Stimulated activated naive CD8-positive, alpha-beta T cell treated with anti-CD3 and anti-CD28 coated beads, Interleukin-15, Interleukin-2, amounts not matched to agents 100 ng/mL and 50 ng/mL, for 24 hours (primary cell): ENCODE measurements around the gene CHPF2.

Experiments
- H3K27ac Mint-ChIP-seq: one replicate; pipeline ENCODE4 v1.8.0; 2021; ENCODE audit warnings: mild to moderate bottlenecking, mixed read lengths
- H3K27me3 Mint-ChIP-seq: one replicate; pipeline ENCODE4 v1.8.0; 2021; ENCODE audit warnings: mixed read lengths
- H3K36me3 Mint-ChIP-seq: one replicate; pipeline ENCODE4 v1.8.0; 2021; ENCODE audit warnings: low read depth, mixed read lengths
- H3K4me1 Mint-ChIP-seq: one replicate; pipeline ENCODE4 v1.8.0; 2021; ENCODE audit warnings: low read depth, mixed read lengths
- H3K4me3 Mint-ChIP-seq: one replicate; pipeline ENCODE4 v1.8.0; 2021; ENCODE audit warnings: mild to moderate bottlenecking, mixed read lengths
- H3K9me3 Mint-ChIP-seq: one replicate; pipeline ENCODE4 v1.8.0; 2021; ENCODE audit warnings: mixed read lengths

Gene CHPF2

DNA sequence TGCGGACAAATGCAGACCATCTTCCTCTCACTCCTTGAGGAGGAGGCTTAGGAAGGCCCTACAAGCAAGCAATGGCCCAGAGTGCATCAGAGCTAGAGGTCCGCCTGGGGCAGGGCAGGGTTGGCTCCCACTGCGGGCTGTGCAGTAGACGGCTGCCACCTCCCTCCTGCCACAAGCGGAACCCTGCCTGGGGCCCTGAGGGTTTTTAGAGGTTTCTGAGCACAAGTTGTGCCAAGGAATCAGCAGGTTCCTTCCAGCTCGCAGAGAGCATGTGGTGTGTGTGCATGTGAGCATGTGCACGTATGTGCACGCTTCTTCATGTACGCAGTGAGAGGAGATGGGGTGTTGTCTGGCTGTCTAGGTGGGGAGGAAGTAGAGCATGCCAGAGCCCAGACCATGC lies 42.1 kb downstream of the CHPF2 start:
- peaks cover 4% of the 10 kb centered on the region for H3K27me3 Mint-ChIP-seq
- peaks cover 19% of the 10 kb centered on the region for H3K4me1 Mint-ChIP-seq
- H3K4me3 Mint-ChIP-seq, result no peak overlapping the region
- H3K27ac Mint-ChIP-seq, result peak overlapping the region; percentile 65
- H3K9me3 Mint-ChIP-seq, result no peaks in the 10 kb centered on the region
- no peaks in the 10 kb centered on the region for H3K36me3 Mint-ChIP-seq

DNA sequence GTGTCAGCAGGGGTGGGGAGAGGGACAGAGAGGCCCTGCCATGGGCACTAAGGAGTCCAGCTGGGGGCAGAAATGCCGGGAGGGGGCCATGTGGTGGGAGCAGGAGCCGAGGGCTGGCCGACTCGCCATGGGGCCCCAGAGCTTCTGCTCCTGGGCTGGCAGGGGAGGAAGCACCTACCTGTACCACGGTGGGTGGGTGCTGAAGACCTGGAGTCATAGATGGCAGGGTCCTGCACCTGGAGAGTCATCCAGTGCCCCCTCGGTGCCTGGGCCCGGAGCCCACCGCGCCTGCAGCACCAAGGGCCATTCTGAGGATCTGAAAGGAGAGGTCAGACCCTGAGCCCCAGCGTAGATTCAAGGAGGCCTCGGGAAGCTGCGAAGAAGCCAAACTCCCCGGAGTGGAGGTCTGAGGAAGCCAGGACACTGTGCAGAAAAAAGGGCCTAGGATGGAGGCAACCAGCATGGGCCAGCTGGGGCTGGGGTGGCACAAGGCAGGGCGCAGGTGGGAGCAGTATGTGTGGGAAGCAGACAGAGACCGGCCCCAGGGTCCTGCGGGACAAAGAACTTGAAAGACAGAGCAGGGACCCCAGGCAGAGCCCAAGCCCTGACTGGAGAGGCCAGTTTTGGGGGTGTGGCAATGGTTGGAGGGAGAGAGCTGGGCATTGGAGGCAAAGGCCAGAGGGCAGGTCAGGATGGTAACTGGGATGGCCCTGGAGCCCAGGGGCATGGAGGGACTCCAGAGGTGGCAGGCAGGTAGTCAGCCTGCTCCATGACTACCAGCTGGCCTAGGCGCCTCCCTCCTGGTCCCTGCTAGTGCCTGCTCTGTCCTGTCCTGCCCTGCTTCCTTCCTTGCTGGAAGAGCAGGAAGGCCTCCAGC lies 42.9 kb downstream of the CHPF2 start:
- peaks cover 19% of the 10 kb centered on the region for H3K4me1 Mint-ChIP-seq
- H3K4me3 Mint-ChIP-seq, result peak overlapping the region; percentile 38
- no peaks in the 10 kb centered on the region for H3K36me3 Mint-ChIP-seq
- no peak overlapping the region for H3K27ac Mint-ChIP-seq
- peaks cover 5% of the 10 kb centered on the region for H3K27me3 Mint-ChIP-seq
- H3K9me3 Mint-ChIP-seq, result no peaks in the 10 kb centered on the region

DNA sequence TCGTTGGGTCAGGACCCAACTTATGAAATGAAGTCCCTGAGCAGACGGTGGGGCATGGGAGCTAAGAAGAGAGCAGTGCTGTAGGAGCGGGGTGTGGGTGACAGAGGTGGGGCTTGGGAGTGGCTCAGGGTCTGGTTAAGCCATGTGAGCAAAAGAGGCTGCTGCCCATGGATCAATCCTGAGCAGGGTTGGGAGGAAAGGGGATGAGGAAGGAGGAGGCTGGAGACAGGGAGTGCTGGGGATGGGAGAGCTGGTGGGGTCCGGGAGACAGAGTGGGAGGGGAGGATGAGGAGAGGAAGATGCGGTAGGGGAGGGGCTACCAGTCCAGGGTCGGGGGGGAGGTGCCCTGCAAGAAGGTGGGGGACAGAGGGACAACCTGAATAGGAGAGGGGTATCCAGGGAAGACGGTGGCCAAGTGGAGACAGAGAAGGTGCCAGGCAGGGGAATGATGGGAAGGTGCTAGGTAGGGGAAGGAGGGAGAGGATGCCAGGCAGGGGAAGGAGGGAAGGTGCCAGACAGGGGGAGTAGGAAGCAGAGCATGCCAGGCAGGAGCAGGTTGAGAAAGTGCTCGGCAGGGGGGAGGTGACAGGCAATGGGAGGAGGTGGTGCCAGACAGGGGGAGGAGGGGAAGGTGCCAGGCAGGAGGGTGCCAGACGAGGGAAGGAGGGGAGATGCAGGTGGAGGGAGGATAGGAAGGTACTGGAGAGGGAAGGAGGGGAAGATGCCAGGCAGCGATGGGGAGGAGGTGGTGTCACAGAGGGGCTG lies 43.7 kb downstream of the CHPF2 start:
- no peaks in the 10 kb centered on the region for H3K9me3 Mint-ChIP-seq
- H3K4me3 Mint-ChIP-seq, result peak overlapping the region; percentile 38
- H3K4me1 Mint-ChIP-seq, result peaks cover 19% of the 10 kb centered on the region
- H3K27ac Mint-ChIP-seq, result no peak overlapping the region
- H3K27me3 Mint-ChIP-seq, result peaks cover 5% of the 10 kb centered on the region
- no peaks in the 10 kb centered on the region for H3K36me3 Mint-ChIP-seq

DNA sequence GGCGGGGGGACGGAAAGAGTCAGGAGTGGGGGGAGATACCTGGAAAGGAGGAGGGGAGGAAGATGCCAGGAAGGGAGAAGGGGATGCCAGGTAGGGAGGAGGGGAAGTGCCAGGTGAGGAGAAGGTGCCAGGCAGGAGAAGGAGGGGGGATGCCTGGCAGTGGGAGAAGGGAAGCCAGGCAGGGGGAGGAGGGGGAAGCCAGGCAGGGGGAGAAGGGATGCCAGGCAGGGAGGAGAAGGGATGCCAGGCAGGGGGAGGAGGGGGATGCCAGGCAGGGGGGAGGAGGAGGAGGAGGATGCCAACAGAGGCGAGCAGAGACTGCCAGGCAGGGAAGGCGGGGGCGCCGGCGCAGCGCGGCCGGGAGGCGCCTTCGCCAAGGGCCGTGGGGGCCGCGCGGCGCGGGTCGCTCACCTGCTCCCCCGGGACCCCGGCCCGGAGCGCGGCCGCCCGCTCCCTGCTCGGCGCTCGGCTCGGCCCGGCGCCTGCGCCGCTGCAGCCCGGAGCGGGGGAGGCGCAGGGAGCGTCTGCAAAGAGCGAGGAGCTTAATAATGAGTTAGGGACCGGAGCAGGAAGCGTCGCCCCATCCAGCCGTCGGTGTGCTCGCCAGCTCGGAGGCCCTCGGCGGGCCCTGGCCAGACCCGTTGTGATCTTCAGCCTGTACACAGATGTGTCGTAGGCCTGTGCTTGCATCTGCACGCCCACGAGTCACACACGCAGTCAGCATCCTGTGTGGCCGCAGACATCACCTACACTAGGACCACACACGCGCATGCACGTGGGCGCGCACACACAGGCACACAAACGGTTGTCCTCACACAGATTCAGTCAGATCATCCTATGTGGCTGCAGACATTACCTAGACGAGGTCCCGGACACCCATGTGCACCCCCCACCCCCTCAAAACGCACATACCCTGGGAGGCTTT lies 44.6 kb downstream of the CHPF2 start:
- no peaks in the 10 kb centered on the region for H3K36me3 Mint-ChIP-seq
- peak overlapping the region; percentile 65 for H3K4me3 Mint-ChIP-seq
- peaks cover 9% of the 10 kb centered on the region for H3K27me3 Mint-ChIP-seq
- peak overlapping the region; percentile 56 for H3K27ac Mint-ChIP-seq
- H3K9me3 Mint-ChIP-seq, result no peaks in the 10 kb centered on the region
- peaks cover 19% of the 10 kb centered on the region for H3K4me1 Mint-ChIP-seq

DNA sequence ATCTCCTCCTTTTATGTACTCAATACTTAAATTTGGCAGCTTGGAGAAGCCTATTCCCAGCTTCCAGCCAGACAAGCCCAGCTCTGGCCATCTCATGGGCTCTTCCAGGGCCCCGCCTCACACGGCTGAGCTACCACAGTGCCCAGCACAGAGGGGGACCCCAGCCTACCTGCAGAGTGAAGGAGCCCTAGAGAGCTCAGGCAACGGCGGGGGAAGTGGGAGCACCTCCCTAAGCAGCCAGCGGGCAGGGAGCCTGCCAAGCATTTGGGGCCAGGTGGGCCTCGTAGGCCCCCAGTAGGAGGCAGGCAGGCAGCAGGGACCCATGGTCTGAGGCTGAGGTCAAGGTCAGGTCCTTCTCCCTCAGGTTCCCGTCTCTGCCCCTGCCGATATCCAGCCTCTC lies 45.3 kb downstream of the CHPF2 start:
- H3K27me3 Mint-ChIP-seq, result peaks cover 12% of the 10 kb centered on the region
- H3K27ac Mint-ChIP-seq, result peak overlapping the region; percentile 56
- H3K36me3 Mint-ChIP-seq, result no peaks in the 10 kb centered on the region

DNA sequence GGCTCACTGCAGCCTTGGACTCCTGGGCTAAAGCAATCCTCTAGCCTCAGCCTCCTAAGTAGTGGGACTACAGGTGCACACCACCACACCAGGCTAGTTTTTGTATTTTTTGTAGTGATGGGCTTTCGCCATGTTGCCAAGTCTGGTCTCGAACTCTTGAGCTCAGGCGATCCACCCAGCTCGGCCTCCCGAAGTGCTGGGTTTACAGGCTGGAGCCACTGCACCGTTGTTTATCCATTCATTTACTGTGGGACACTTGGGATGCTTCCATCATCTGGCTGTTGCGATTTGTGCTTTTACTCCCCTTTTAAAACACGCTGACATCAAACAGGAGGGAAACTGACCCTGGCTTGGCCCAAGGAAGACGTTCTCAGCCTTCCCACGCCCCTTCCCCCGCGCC lies 46.7 kb downstream of the CHPF2 start:
- Mint-ChIP-seq H3K4me1 (peaks cover 15% of the 10 kb centered on the region), H3K27me3 (peaks cover 20% of the 10 kb centered on the region), H3K9me3 (no peaks in the 10 kb centered on the region), H3K4me3 (no peak overlapping the region), H3K27ac (no peak overlapping the region), H3K36me3 (no peaks in the 10 kb centered on the region)

More for the DNA sequence above, 45.3 kb downstream of the CHPF2 start:
- Mint-ChIP-seq H3K9me3 (no peaks in the 10 kb centered on the region), H3K4me3 (peak overlapping the region; percentile 65), H3K4me1 (peaks cover 15% of the 10 kb centered on the region)

DNA sequence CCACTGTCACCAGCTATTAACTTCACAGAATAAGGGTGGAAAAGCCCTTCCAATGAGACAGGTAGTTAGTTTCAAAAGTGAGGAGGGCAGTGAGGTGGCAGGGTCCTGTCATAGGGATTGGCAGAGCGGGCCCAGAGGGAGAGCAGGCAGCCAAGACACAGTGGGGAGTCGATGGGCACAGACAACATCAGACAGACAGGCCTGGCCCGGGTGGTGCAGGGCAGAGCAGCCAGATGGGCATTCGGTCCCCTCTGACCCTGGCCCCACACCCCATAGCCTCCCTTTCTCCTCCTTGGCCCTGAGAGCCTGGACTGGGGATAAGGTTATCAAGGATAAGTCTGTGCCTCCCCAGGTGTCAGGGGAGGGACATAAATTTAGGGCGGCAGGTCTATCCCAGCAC lies 47.6 kb downstream of the CHPF2 start:
- H3K27me3 Mint-ChIP-seq, result peaks cover 24% of the 10 kb centered on the region
- no peak overlapping the region for H3K27ac Mint-ChIP-seq
- H3K4me1 Mint-ChIP-seq, result peaks cover 10% of the 10 kb centered on the region
- no peaks in the 10 kb centered on the region for H3K36me3 Mint-ChIP-seq
- H3K4me3 Mint-ChIP-seq, result no peak overlapping the region
- H3K9me3 Mint-ChIP-seq, result no peaks in the 10 kb centered on the region

DNA sequence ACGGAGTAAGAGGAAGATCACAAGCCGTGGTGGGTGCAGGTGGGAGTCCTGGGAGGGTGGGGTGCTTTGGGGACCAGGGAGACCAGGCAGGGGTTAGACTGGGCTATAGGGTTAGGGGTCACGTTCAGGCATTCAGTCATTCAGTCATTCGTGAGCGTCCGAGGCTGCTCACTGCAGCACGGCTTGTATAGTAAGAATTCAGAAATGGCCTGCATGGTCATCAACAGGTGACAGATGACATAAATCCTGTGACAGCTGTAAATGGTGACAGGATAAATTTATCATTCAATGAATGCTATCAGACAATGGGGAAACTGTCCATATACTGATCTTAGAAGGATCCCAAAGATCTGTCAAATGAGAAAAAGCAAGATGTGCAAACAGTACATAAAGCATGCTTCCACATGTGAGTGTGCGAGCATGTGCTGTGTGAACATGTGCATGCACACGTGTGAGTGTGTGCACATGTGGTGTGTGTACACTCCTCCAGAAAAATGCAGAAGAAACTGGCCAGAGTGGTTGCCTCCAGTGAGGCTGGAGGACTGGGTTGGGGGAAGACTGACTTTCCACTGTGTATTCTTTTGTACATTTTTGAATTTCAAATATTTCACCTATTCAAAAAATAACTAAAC lies 48.2 kb downstream of the CHPF2 start:
- H3K27me3 Mint-ChIP-seq, result peaks cover 24% of the 10 kb centered on the region
- H3K9me3 Mint-ChIP-seq, result no peaks in the 10 kb centered on the region
- H3K4me1 Mint-ChIP-seq, result peaks cover 11% of the 10 kb centered on the region
- H3K4me3 Mint-ChIP-seq, result no peak overlapping the region
- no peaks in the 10 kb centered on the region for H3K36me3 Mint-ChIP-seq
- no peak overlapping the region for H3K27ac Mint-ChIP-seq

DNA sequence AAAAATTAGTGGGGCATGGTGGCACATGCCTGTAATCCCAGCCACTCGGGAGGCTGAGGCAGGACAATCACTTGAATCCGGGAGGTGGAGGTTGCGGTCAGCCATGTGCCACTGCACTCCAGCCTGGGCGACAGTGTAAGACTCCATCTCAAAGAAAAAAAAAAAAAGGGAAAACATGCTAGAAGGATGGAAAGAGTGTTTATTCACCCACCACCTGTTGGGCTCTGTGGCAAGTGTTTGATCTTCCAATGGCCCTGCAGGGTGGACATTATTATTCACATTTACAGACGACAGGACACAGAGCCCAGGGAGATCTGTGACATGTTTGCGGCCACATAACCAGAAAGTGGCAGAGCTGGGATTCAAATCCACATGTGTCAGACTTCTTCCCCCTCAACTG lies 49.4 kb downstream of the CHPF2 start:
- no peak overlapping the region for H3K4me3 Mint-ChIP-seq
- no peaks in the 10 kb centered on the region for H3K36me3 Mint-ChIP-seq
- peaks cover 24% of the 10 kb centered on the region for H3K27me3 Mint-ChIP-seq
- no peaks in the 10 kb centered on the region for H3K9me3 Mint-ChIP-seq
- no peak overlapping the region for H3K27ac Mint-ChIP-seq
- peaks cover 19% of the 10 kb centered on the region for H3K4me1 Mint-ChIP-seq

DNA sequence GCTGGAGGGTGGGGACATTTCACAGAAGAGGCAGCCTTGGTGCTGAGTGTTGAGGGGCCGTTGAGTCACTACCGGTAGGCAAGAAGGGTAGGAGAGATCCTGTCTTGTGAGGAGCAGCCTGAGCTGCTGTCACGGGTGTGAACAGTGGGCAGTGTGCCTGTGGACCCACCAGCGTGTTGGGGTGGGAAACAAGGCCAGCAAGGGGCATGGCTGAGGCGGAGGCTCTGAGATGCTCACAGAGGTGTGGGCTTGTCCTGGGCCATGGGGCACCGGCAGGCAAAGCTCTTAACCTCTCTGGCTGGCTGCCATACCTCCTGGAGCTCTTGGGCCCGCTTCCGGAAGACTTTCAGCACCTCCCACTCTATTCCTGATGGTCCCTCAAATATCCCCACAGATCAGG lies 49.8 kb downstream of the CHPF2 start:
- Mint-ChIP-seq H3K9me3 (no peaks in the 10 kb centered on the region), H3K36me3 (no peaks in the 10 kb centered on the region), H3K27ac (no peak overlapping the region), H3K4me3 (no peak overlapping the region), H3K4me1 (peaks cover 17% of the 10 kb centered on the region), H3K27me3 (peaks cover 25% of the 10 kb centered on the region)

DNA sequence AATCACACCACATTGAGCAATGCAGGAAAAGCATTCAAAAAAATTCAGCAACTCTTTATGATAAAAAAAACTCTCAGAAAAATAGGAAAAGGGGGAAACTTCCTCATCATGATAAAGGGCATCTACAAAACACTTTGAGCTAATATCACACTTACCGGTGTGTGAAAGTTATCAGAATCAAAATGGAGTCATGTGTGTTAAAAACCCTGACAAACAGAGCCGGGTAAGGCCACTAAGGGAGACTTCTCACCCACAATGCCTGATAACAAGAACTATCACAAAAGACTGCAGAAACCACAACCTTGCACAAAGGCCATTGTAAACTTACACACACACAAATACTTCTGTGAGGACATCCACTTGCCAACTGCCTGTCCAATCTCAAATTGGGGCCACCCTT lies 51.0 kb downstream of the CHPF2 start:
- H3K27me3 Mint-ChIP-seq, result peaks cover 30% of the 10 kb centered on the region
- H3K9me3 Mint-ChIP-seq, result no peaks in the 10 kb centered on the region
- H3K27ac Mint-ChIP-seq, result no peak overlapping the region
- H3K4me3 Mint-ChIP-seq, result no peak overlapping the region
- peaks cover 12% of the 10 kb centered on the region for H3K4me1 Mint-ChIP-seq
- H3K36me3 Mint-ChIP-seq, result no peaks in the 10 kb centered on the region

DNA sequence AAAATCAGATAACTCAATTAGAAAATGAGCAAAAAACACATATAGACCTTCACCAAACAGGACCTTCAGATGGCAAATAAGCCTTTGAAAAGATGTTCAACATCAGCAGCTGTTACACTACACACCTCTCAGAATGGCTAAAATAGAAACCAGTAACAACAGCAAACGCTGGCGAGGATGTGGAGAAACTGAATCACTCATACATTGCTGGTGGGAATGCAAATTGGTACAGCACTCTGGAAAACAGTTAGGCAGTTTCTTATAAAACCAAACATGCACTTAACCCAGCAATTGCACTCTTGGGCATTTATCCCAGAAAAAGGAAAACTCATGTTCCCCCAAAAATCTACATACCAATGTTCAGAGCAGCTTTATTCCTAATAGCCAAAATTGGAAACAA lies 53.9 kb downstream of the CHPF2 start:
- Mint-ChIP-seq H3K4me3 (no peak overlapping the region), H3K27ac (no peak overlapping the region), H3K9me3 (no peaks in the 10 kb centered on the region), H3K4me1 (peaks cover 12% of the 10 kb centered on the region), H3K27me3 (peaks cover 25% of the 10 kb centered on the region), H3K36me3 (no peaks in the 10 kb centered on the region)
